Left ventricle myocardium inferior (tissue), 1 donor: Measurements from ENCODE around the gene TAF4. TPM values are rescaled to one million over a fixed set of nuclear protein-coding genes. Genes with fewer than 3 reads are reported as not detected.

ENCODE experiments used
- DNase-seq: peaks from one replicate; pipeline ENCODE4 v3.0.0-alpha.2; 2020
- H3K27ac ChIP-seq: fragments of 200-600 bp; replicated peaks from 2 replicates; pipeline ENCODE4 v1.8.0; 2021
- H3K27me3 ChIP-seq: fragments of 200-600 bp; 2 replicates; pipeline ENCODE4 v1.8.0; 2021; ENCODE audit warnings: low read depth
- H3K36me3 ChIP-seq: fragments of 200-600 bp; 2 replicates; pipeline ENCODE4 v1.8.0; 2021
- H3K4me1 ChIP-seq: fragments of 200-600 bp; 2 replicates; pipeline ENCODE4 v1.8.0; 2021
- H3K4me3 ChIP-seq: fragments of 200-600 bp; 2 replicates; pipeline ENCODE4 v1.8.0; 2021; ENCODE audit warnings: mild to moderate bottlenecking, moderate library complexity
- H3K9me3 ChIP-seq: fragments of 200-600 bp; replicated peaks from 2 replicates; pipeline ENCODE4 v1.8.0; 2021
- intact Hi-C: fragments of 100-400 bp; cut with micrococcal nuclease; formaldehyde crosslinking; loops from one replicate; pipeline ENCODE4 v1.11.0; 2022
- total RNA-seq: library from RNA; stranded (reverse); fragmentation: NEBNext Ultra II Directional; extraction: Animal tissue kit (Norgen Biotek cat#: 25700); gene quantifications from one replicate; pipeline ENCODE4 v1.2.1, GENCODE V29; 2021
- TF ChIP-seq, protein P1 (sequence below): fragments of 200-600 bp; IDR thresholded peaks from 2 replicates; pipeline ENCODE4 v1.8.0; 2021; ENCODE audit warnings: antibody characterized with exemption, mild to moderate bottlenecking, borderline replicate concordance
- donor health status: DM: no; HTN: yes; CAD: no; lungs with severe emphysema.

TAF4 gene
- total RNA-seq, 1 donor from 2014 or later: 11.8 TPM

DNA sequence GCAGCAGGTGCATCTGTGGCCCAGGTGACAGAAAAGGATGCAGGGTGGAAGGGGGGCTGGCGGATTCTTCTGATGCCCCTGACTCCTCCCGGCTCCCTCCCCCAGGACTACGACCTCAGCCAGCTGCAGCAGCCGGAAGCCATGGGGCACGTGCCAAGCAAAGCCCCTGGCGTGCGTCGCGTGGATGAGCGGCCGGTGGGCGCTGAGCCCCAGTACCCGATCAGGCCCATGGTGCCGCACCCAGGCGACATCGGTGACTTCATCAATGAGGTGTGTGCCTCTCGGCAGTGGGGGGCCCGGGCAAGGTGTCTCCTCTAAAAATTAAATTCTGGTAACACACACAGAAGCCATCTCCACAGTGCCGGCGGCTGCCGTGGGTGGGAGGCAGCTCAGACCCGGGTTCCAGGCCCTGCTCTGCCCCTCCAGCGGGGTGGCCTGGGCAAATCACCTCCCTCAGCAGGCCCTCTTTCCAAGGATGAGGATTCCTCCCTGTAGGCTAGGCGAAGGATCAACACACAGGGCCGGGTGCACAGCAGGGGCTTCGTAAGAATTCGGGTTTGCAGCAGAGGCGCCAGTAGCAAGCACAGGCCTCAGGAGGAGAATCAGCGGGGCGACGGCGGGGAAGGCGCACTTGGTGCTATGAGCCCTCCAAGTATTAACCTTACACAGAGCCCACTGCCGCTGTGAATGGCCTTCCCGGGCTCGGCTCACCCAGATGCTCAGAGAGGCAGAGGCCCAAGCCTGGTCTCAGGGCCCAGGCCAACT, 131.5 kb downstream of the TAF4 start:
- no peaks in the 10 kb centered on the region for H3K4me1 ChIP-seq
- no peaks in the 10 kb centered on the region for H3K36me3 ChIP-seq
- no peak overlapping the region for H3K27ac ChIP-seq
- TF ChIP-seq, protein P1, sequence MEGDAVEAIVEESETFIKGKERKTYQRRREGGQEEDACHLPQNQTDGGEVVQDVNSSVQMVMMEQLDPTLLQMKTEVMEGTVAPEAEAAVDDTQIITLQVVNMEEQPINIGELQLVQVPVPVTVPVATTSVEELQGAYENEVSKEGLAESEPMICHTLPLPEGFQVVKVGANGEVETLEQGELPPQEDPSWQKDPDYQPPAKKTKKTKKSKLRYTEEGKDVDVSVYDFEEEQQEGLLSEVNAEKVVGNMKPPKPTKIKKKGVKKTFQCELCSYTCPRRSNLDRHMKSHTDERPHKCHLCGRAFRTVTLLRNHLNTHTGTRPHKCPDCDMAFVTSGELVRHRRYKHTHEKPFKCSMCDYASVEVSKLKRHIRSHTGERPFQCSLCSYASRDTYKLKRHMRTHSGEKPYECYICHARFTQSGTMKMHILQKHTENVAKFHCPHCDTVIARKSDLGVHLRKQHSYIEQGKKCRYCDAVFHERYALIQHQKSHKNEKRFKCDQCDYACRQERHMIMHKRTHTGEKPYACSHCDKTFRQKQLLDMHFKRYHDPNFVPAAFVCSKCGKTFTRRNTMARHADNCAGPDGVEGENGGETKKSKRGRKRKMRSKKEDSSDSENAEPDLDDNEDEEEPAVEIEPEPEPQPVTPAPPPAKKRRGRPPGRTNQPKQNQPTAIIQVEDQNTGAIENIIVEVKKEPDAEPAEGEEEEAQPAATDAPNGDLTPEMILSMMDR: no peak
- intact Hi-C loops: no loop called here
- DNase-seq: peak; percentile 5
- peaks cover 57% of the 10 kb centered on the region for H3K27me3 ChIP-seq
- peaks cover 3% of the 10 kb centered on the region for H3K9me3 ChIP-seq
- H3K4me3 ChIP-seq: no peak overlapping the region

DNA sequence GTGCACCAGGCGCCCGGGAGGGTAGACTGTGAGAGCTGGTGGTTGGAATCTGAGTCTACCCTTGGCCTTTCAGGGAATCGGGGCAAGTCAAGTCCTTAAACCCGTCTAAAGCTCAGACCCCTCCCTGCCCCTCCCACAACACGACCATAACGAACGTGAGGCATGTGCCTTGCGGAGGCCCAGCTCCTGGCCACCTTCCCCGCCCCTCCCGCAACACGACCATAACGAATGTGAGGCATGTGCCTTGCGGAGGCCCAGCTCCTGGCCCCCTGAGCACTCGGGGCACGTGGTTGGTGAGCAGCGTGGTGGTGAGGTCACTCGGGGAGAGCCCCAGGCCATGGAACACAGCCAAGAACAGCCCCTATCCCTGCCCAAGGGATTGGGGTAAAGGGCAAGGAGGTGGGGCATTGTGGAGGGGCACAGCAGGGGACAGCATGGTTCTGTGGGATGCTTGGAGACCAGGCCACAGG, 132.2 kb downstream of the TAF4 start:
- no peaks in the 10 kb centered on the region for H3K4me1 ChIP-seq
- no peaks in the 10 kb centered on the region for H3K36me3 ChIP-seq
- peaks cover 9% of the 10 kb centered on the region for H3K9me3 ChIP-seq
- peaks cover 51% of the 10 kb centered on the region for H3K27me3 ChIP-seq
- TF ChIP-seq, protein P1: no peak
- intact Hi-C loops: no loop called here
- H3K27ac ChIP-seq: no peak overlapping the region
- H3K4me3 ChIP-seq: no peak overlapping the region
- DNase-seq: no peak

DNA sequence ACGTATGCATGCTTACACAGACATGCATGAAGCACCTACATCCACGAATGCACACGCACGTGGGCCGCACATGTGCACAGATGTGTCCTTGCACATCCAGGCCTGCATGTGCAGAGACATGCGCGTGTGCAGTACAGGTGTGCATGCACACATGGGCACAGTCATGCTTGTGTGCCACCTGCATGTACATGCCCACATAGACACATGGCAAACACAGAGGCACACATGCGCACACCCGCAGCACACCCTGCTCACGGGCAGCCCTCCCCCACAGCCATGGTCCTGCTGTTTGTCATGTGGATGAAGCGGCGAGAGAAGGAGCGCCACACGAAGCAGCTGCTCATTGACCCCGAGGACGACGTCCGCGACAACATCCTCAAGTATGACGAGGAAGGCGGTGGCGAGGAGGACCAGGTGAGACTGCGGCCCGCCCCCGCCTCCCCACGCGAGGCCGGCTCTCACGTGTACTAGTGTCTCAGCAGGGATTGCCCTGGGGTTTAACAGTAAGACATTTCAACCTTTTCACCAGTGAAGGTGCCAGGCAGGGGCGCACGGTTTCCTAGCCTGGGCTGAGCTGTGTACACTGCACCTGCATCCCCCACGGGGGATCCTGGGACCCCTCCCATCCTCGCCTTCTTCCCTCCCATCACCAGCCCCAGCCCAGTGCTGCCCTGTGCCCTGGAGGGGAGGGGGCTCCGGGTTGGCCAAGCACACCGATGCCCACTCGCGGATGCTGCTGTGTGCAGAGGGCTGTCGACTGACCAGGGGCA, 132.8 kb downstream of the TAF4 start:
- H3K27me3 ChIP-seq: peaks cover 44% of the 10 kb centered on the region
- intact Hi-C loops: no loop called here
- peak; percentile 7 for DNase-seq
- H3K36me3 ChIP-seq: no peaks in the 10 kb centered on the region
- TF ChIP-seq, protein P1: no peak
- H3K4me1 ChIP-seq: no peaks in the 10 kb centered on the region
- peaks cover 9% of the 10 kb centered on the region for H3K9me3 ChIP-seq
- no peak overlapping the region for H3K4me3 ChIP-seq
- H3K27ac ChIP-seq: no peak overlapping the region

DNA sequence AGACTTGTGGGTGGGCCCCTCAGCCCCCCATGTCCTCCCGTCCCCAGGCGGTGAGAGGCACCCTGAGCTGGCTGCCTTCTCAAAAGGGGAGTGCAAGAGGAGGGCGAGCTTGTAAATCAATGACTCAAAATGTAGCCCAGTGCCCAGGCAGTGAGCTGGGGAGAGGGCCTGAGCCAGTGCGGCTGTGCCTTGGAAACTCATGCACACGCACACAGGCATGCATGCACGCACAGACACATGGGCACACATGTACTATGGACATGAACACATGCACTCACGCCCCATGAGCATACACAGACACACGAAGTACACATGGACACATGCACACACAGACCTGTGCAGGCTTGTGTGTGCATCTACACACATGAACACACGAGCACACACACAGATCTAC, 133.5 kb downstream of the TAF4 start:
- no peaks in the 10 kb centered on the region for H3K36me3 ChIP-seq
- TF ChIP-seq, protein P1: no peak
- no peaks in the 10 kb centered on the region for H3K4me1 ChIP-seq
- intact Hi-C loops: no loop called here
- peak; percentile 1 for DNase-seq
- no peak overlapping the region for H3K27ac ChIP-seq
- H3K27me3 ChIP-seq: peaks cover 38% of the 10 kb centered on the region
- peaks cover 9% of the 10 kb centered on the region for H3K9me3 ChIP-seq
- H3K4me3 ChIP-seq: no peak overlapping the region

DNA sequence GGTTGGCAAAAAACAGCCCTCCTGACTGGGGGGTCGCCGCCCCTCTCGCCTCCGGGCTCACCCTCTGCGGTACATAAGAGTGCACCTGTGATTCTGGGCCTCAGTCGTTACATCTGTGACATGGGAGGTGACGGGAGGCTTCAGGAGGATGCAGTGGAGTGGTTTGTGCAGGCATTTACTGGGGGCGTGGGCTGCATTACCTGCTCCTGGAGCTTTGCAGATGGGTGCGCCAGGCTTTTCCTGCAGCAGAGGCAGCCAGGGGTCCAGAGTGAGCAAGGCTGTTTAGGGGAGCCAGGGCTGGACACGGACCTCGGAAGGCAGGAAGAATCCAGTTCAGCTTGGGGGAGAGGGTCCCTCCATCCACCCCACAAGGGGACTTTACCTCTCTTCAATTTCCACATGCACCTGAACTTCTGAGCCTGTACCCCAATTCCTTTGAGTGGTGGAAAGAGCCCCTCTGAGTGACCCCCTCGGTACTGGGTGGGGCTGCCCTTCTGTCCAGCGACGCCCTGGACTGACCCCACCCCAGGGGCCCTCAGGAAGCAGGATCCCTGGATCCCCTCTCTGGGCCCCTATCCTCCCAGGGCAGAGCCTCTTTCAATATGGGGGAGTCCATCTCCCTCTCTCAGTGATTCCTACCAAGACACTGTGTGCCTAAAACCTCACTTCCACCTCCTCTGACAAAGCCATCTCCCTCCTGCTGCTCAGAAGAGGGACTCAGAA, 134.0 kb downstream of the TAF4 start:
- peak; percentile 5 for DNase-seq
- H3K4me3 ChIP-seq: no peak overlapping the region
- H3K9me3 ChIP-seq: peaks cover 9% of the 10 kb centered on the region
- H3K27me3 ChIP-seq: peaks cover 35% of the 10 kb centered on the region
- intact Hi-C loops: no loop called here
- no peaks in the 10 kb centered on the region for H3K36me3 ChIP-seq
- H3K4me1 ChIP-seq: no peaks in the 10 kb centered on the region
- H3K27ac ChIP-seq: no peak overlapping the region
- TF ChIP-seq, protein P1: no peak
